ENCODE results near the gene ARHGAP15.

ARHGAP15 gene

GRCh38 chr2:143802871-143803650, 673.8 kb downstream of the ARHGAP15 start:
- no peak for DNase-seq

- no peak for DNase-seq
Measured at GRCh38 chr2:143803936-143804335, 674.7 kb downstream of the ARHGAP15 start.

- no peak for DNase-seq
Measured at GRCh38 chr2:143805666-143806065, 676.4 kb downstream of the ARHGAP15 start.

GRCh38 chr2:143807192-143807591, 678.0 kb downstream of the ARHGAP15 start:
- DNase-seq: no peak

DNA sequence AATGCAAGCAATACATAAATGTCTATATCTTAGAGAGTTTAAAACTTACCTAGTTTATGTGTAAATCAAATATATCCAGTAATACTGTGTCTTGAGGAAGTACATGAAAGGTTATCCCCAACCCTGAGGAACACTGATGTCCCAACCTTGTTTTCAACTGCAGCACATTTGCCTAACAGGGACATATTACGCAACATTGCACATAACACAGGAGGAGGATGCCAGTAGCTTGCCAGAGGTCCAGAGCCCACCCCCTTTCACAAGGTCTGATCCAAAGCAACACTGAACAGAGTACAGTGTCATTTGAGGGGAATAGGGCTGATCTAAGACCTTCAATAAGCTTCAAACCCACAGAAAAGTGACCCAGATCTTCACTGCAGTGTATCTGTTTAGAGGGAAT, 678.5 kb downstream of the ARHGAP15 start:
- no peak for DNase-seq

GRCh38 chr2:143808166-143808565, 678.9 kb downstream of the ARHGAP15 start:
- no peak for DNase-seq

DNA sequence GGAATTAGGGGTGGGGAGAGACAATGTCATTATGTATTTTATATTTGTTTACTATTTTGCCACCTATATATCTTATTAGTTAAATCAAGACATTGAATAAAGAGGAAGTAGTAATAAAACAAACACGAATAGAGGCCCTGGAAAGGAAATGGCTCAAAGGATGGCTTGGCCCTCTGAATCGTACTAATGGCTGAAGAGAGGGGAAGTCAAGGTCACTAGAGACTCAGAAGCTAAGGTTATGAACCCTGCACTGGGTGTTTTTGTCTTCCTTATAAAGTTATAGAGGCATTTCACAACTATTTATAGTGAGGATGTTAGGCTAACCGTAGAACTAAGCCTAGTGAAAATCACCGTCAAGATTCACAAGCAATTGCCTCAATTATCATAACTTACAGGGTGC, 685.9 kb downstream of the ARHGAP15 start:
- no peak for DNase-seq

- no peak for DNase-seq
Measured at GRCh38 chr2:143816916-143817315, 687.7 kb downstream of the ARHGAP15 start.

All from CD4-positive, alpha-beta T cell treated with Interleukin-15 for 1 hour (primary cell).